AG04449 (cell line): Measurements from ENCODE around the gene ADTRP.

Source experiments
- CTCF ChIA-PET: fragments of 350-600 bp; formaldehyde crosslinking; extraction: SDS; loops from one replicate; lab custom pipeline; 2021; ENCODE audit warnings: antibody characterized with exemption; lab: Yijun Ruan, JAX
- POLR2A ChIA-PET: fragments of 400-600, 350-600 bp; formaldehyde crosslinking; extraction: SDS; loops from one replicate; lab custom pipeline; 2020; ENCODE audit warnings: antibody characterized with exemption, inconsistent platforms; lab: Yijun Ruan, JAX
- DNase-seq: peaks from one replicate; pipeline ENCODE4 v3.0.0-alpha.2; 2010; ENCODE audit warnings: low read depth, low spot score
- H3K4me3 ChIP-seq: 2 replicates; pipeline ENCODE4 v1.5.1; 2011; ENCODE audit warnings: low read depth, mild to moderate bottlenecking, control low read depth, low read length
- TF ChIP-seq, protein P1 (sequence below): IDR thresholded peaks from one replicate; pipeline ENCODE4 v1.5.1; 2011; ENCODE audit warnings: mild to moderate bottlenecking, moderate library complexity, low read length, control low read depth, inconsistent platforms; ENCODE audit not compliant: insufficient read depth; ENCODE audit errors: missing control alignments

The ADTRP gene

DNA sequence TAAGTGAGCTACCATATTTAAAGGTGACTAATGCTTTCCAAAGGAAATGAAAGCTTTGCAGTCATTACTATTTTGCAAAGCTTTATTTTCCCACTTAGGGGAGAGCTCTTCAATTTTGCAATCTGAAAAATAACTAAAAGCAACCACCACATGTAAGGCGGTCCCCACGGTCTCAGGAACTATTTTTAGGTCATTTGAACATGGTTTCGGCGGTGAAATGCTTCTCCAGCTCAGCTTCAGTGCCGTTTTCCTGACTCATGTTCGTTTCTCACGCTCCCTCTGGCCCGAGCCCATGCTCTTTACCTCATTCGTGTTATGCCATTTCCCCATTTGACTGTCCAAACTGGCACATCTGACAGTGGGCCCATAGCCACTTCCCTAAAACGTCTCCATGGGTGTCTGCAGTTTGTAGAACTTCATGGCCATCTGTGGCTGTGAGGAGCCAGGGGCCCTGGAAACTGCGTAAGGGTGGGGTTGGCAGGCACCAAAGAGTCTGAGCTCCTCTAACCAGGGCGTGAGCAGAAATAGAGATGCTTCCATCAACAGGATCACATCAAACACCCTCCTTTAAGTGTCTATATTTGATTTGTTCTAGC lies 46.5 kb downstream of the ADTRP start:
- ChIA-PET POLR2A (interaction anchor here (0.6 kb wide), 1 partner anchor 279 kb away, joined by 3 read pairs; no protein-coding TSS in a partner anchor), CTCF (no interaction called here)
- H3K4me3 ChIP-seq: no peak overlapping the region
- TF ChIP-seq, protein P1, sequence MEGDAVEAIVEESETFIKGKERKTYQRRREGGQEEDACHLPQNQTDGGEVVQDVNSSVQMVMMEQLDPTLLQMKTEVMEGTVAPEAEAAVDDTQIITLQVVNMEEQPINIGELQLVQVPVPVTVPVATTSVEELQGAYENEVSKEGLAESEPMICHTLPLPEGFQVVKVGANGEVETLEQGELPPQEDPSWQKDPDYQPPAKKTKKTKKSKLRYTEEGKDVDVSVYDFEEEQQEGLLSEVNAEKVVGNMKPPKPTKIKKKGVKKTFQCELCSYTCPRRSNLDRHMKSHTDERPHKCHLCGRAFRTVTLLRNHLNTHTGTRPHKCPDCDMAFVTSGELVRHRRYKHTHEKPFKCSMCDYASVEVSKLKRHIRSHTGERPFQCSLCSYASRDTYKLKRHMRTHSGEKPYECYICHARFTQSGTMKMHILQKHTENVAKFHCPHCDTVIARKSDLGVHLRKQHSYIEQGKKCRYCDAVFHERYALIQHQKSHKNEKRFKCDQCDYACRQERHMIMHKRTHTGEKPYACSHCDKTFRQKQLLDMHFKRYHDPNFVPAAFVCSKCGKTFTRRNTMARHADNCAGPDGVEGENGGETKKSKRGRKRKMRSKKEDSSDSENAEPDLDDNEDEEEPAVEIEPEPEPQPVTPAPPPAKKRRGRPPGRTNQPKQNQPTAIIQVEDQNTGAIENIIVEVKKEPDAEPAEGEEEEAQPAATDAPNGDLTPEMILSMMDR: no peak
- DNase-seq: no peak

DNA sequence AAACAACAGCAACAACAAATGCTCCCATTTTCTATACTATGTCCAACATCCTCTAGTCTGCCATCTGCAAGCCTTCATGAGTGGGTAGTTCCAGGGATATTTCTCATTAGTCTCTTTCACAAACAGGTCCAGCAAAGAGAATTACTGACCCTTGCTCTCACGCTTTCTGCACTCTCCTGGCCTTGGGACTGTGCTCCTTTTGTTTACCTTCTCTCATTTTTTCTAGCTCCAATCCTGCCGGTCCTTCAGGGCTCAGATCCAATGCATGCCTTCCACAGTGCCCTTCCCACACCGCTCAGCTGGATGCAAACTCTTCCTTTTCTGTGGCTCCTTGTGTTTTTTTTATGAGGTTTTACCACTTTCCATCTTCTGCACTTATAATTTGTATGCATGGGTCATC lies 47.2 kb downstream of the ADTRP start:
- ChIA-PET CTCF (no interaction called here), POLR2A (no interaction called here)
- no peak overlapping the region for H3K4me3 ChIP-seq
- no peak for DNase-seq
- TF ChIP-seq, protein P1: no peak

DNA sequence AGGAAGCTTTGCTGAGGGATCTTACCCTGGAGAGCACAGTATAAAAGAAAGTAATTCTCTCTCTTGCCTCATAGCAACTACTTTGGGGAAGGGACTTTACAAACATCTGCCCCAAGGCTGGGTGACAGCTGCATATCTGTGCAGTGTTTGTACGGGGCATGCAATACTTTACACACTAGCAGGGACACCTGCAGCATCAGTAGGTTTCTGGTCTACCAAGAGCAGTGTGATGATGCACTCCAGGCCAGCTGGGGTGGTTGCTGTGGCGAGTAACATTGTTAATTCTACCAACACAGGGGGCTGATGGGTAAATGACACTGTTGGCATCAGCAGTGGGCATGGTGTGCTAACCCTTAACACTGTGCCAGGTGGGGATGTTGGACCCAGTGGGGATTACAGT lies 48.0 kb downstream of the ADTRP start:
- ChIA-PET POLR2A (no interaction called here), CTCF (no interaction called here)
- TF ChIP-seq, protein P1: no peak
- no peak for DNase-seq
- H3K4me3 ChIP-seq: no peak overlapping the region

DNA sequence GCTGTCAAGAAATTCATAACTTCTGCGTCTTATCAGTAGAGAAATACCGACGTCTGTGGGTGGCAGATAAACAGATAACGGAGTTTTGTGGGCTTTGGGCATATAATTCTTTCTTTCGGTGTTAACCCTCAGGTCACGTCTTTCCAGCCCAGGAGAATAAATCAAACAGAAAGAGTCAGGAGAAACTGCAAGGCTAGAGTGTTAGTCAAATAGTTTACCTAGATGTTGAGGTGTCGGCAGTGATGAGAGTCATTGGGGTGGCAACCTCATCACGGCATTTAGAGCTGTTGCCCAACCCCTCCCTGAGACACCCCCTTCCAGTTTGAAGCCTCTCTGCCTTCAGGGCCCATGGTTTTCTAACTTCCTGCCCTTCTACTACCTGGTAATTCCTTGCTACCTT lies 49.5 kb downstream of the ADTRP start:
- POLR2A ChIA-PET: no interaction called here
- CTCF ChIA-PET: no interaction called here
- DNase-seq: no peak
- TF ChIP-seq, protein P1: no peak
- no peak overlapping the region for H3K4me3 ChIP-seq

DNA sequence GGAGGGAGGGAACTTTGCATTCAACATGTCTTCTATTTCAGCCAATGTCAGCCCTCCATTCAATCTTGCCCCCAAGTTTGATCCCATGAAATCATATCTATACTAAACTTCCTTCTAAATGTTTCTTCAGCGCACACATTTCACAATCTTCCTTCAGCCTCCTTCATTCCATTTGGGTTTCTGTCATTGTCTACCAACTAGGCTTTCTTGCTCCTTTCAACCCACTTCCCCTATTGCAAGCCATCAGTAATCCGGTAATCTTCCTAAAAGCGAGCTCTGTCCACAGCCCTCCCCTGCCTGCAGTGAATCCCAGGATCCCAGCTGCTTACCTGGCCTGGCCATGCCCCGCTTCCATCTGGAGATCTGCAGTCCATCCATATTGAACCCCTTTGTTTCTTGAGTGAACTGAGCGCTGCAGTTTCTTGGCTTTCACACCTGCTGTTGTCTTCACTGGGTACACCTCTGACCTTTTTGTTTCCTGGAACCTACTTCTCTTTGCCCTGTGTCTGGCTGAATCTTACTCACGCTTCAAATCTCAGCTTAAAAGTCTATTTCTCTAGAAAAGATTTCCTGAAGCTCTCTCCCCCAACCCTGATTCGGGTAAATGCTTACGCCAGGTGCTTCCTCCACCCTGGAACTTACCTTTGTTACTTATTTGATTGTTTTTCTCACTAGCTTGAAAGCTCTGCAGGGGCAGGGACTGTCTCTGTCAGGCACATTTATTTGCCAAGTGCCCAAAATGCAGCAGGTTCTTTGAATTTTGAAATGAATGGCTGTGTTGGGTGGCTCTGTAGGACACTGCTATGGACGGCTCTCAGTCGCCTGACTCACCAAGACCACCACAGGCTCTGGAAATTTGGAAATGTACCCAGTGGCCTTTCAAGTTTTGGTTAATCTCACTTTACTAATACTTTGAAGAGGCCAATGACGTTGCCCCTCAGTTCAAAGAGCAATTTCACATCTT lies 50.3 kb downstream of the ADTRP start:
- ChIA-PET POLR2A (no interaction called here), CTCF (no interaction called here)
- TF ChIP-seq, protein P1: no peak
- DNase-seq: no peak
- no peak overlapping the region for H3K4me3 ChIP-seq

DNA sequence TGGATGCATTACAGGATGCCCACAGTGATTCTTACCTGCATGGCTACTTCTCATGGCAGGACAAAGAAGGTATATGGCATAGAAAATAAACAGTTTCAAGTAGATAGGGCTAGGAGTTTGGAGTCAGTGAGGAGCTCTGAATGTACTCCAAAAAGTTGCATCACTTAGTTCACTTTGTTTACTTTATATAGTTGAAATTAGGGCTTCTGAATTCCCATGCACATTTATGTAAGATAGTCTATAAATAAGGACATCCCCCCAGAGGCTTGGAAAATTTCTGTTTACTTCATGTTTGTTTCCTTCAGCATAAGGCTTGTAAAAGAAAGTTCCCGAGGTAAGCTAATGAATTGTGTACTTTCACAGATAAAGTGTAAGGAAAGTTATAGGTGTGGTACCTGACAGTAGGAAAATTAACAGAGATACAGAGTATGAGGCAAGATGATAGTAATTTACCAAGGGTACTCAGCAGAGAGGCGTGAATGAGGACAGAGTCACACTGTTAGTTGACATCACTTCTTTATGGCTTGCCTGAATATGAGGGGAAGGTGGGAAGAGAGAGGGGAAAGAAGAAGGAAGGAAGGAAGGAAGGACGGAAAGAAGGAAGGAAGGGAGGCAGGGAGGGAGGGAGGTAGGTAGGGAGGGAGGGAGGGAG lies 51.1 kb downstream of the ADTRP start:
- no peak overlapping the region for H3K4me3 ChIP-seq
- TF ChIP-seq, protein P1: no peak
- no peak for DNase-seq
- POLR2A ChIA-PET: no interaction called here
- CTCF ChIA-PET: no interaction called here
